GM19463 (cell line): Measurements from ENCODE around the gene HECW1.

ENCODE experiments used
- ATAC-seq: cut with Tn5 transposase; IDR thresholded peaks from one replicate; pipeline ENCODE4 v1.9.1; 2021; ENCODE audit warnings: mild to moderate bottlenecking, moderate library complexity; ENCODE audit not compliant: unreplicated experiment

Gene HECW1

DNA sequence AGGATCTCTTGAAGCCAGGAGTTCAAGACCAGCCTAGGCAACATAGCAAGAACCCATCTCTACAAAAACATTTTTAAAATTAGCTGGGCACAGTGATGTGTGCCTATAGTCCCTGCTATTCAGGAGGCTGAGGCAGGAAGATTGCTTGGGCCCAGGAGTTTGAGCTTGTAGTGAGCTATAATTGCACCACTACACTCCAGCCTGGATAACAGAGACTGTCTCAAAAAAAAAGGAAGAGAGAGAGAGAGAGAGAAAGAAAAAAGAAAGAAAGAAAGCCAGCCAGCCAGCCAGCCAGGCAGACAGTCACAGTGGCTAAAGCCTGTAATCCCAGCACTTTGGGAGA is 375.3 kb downstream of the HECW1 start:
- no peak for ATAC-seq

DNA sequence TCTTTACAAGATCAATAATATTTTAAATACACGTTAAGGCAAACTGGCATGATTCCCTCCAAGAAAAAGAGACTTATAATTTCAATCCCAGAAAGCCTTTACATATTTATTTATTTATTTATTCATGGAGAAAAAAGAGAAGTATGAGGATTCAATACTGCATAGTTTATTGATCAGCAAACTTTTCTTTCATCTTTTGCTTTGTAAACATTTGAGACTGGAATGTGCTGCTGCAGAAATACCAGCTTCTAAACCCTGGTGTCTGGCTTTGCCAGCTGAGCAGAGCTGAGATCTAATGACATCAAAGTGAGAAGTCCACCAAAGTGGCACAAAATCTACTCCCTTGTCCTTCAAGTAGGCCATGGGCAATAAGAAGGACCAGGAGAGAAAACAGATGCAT is 376.8 kb downstream of the HECW1 start:
- no peak for ATAC-seq

DNA sequence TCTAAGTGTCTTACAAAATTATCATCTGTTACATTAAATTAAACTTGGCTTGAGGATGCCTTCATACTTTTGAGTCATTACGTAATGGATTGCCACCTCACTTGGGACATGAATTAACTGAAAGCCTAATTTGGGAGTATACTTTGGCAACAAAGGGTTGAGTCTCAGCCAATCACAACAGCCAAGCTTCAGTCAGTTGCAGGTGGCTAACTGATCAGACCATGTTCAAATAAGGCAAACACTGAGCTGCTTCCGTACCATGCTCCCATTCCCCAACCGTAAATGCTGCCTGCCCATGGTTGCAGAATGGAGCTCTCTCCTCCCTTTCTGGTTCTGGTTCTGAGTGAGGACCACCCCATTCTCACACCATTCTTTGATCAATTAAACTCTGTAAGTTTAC is 377.6 kb downstream of the HECW1 start:
- no peak for ATAC-seq

DNA sequence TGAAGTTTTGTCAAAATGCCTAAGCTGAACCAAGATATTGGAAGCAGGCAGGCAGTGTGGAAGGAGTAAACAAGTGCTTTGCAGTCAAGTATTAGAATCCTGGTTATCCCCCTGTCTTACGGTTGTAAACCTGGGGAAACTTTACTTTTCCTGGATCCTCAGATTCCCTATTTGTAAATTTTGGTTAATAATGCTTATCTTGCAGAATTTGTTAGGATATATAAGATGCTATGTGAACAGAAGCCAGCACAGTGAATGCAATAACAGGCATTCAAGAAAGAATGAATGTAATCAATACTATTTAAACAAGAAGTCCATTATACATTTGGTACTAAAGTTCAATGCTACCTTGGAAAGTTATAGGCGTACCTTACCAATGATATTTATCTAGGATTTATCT is 378.7 kb downstream of the HECW1 start:
- ATAC-seq, result no peak

DNA sequence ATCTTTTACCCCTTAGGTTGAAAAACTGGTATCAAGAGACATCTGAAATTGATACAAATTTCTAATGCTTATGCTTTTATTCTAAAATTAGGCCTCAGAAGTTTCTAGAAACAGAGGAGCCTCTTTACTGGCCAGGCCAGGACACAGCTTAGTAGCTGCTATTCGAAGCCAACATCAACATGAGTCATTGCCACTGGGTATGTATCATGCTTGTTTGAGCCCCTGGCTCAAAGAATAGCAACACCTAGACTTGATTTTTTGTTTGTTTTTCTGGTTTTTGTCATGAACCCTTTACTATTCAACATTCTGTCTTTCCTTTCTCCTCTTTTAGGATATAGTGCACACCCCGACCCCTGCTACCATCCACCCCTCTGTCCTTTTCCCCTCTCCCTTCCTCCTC is 379.5 kb downstream of the HECW1 start:
- ATAC-seq, result no peak

DNA sequence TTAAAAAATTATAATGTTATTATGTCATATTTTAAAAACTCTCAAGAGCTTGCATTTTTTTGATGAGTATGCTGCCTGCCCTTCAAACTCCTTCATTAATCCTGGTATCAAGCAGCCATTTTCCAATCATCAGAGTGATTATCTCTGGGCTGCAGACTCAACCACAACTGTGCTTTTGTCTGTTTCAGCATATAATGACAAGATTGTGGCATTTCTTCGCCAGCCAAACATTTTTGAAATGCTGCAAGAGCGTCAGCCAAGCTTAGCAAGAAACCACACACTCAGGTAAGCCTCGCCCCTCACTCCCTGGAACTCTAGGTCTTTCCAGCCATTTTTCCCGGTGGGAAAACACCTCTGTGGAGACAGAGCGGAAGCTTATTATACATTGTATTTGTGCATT is 380.4 kb downstream of the HECW1 start:
- no peak for ATAC-seq

DNA sequence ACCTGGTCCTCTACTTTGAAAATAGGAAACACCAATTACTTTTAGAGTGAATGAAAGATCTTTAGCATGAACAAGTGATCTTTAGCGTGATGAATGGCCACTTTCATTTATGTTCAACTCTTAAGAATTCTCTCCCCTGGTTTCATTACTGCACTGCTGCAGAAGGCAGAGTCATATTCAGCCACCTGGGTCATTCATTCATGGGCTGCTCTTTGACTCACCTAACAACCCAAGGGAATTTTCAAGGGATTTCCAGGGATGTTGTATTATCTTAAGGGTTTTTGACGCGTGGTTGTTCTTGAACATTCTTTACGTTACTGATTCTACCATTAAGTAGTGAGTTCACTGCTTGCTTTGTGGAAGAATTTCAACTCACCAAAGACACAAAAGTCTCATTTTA is 383.1 kb downstream of the HECW1 start:
- peak; percentile 51 for ATAC-seq

DNA sequence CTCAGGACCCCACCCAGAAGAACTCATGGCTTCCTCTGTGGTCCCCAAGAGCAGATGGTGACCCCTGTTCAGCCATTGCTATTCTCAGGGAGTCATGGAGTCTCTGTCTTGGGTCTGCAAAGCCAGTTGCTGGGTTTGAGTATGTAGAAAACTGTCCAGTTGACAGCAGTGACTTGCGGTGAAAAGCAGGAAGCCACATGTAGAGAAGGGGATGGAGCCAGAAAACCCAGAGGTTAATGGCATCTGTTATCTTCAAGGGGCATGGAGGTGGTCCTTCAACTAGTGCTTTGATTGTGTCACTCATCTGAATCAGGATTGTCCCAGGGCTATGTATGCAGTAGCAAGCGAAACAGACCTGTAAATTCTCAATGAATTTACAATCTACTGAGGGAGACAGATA is 384.1 kb downstream of the HECW1 start:
- ATAC-seq, result no peak

DNA sequence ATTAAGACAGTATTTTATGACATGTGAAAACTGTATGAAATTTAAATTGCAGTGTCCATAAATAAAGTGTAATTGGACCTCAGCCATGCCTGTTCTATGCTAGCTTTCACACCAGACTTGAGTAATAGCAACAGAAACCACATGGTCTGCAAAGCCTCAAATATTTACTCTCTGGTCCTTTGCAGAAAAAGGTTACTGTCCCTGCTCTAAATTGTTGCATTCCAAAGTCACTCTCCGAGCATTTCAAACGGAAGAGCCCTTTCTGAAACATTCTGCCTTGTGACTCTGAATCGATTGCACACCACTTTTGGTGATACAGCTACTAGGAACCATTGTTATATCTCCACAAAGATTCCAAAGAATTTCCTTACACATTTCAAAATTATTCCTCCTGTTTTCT is 389.4 kb downstream of the HECW1 start:
- no peak for ATAC-seq

DNA sequence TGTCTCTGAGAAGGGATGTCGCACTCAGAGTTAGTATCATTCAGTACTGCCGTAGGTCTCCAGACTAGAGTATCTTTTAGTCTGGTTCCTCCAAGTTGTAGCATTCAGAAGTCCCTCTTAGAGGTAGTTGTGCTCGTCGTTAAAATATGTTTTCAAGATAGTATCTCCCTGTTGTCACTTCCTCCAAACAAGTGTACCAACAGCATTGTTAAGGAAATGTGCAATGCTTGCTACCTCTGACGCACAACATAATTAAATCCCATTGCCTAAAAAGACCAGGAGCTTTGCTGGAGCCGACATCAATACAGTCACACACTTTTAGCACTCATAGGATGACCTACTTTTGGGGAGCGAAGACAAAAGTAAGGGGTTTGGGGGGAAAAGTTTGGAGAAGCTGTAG is 390.5 kb downstream of the HECW1 start:
- no peak for ATAC-seq

DNA sequence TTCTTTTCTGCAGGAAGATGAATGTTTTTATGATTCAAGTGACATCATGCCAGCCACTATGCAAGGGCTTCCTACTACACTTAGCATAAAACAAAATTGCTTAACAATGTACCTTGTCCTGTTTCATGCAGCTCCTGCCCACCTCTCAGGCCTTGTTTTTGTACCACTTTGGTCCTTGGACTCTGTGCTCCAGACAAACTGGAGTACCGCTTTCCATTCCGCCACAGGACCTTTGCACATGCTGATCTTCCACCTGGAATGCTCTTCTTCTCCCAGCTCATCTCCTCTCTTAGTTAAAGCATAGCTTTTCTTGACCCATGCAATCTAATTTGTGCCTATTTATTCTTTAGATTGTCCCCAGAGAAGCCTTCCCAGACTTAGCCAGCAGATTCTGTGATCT is 393.0 kb downstream of the HECW1 start:
- no peak for ATAC-seq

DNA sequence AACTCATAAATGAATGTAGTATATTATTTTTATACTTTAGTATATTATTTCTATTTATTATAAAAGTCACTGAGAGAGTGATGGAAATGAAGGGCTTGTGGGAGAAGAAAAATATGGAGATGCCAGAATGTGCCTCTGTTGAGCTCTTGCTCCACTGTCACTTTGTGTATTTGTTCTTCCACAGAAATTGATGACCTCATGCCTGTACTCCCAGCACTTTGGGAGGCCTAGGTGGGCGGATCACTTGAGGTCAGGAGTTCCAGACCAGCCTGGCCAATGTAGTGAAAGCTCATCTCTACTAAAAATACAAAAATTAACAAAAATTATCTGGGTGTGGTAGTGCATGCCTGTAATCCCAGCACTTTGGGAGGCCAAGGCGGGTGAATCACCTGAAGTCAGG is 394.0 kb downstream of the HECW1 start:
- no peak for ATAC-seq

DNA sequence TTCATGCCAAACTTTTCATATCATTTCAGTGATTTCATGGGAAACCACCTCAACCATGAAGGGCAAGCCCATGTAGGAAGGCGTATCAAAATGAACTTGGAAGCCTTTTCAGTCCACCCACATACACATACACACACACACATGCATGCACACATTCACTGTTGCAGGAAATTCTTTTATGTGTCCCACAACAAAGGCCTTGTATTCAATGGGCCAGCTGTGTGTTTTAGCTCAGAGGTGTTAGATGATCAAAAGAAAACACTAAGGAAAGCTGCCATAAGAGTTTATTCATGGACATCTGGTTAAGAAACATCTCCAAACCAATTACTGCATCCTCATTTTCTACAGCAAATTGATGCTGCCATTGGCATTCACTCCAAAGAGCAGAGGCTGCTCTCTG is 396.0 kb downstream of the HECW1 start:
- ATAC-seq, result no peak

DNA sequence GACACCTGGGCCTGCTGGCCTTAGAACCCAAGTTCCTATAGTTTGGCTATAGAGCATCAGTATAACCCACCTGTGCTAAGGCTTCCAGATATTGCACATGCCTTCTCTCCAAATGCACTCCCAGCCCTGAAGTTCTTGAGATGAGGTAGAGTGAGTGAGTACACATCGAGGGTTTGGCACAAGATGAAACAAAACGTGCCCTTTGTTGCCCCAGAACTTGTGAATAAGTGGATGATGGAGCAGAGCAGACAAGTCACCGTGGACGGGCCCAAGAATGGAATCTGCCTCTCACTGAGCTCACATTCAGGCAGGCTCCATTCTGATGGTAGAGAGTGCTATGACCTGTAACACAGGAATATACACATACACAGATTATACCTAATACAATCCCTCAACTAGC is 397.5 kb downstream of the HECW1 start:
- no peak for ATAC-seq

DNA sequence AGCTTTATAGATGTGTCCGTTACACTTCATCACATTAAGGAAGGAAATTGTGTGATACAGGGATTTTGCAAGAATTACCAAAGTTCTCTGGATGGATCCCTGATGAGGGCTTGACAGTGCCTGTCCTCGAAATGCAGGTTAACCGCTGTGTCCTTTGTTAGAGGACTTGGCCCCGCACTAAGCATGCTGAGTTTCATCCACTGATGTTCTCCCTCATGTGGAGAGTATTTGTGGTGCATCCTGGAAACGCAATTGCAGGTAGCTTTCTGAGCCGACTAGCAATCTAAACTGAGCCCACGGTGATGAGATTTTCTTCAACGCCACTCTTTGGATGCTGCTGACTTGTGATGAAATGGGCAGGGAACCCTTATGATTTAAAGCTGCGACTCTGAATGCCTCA is 398.6 kb downstream of the HECW1 start:
- no peak for ATAC-seq

DNA sequence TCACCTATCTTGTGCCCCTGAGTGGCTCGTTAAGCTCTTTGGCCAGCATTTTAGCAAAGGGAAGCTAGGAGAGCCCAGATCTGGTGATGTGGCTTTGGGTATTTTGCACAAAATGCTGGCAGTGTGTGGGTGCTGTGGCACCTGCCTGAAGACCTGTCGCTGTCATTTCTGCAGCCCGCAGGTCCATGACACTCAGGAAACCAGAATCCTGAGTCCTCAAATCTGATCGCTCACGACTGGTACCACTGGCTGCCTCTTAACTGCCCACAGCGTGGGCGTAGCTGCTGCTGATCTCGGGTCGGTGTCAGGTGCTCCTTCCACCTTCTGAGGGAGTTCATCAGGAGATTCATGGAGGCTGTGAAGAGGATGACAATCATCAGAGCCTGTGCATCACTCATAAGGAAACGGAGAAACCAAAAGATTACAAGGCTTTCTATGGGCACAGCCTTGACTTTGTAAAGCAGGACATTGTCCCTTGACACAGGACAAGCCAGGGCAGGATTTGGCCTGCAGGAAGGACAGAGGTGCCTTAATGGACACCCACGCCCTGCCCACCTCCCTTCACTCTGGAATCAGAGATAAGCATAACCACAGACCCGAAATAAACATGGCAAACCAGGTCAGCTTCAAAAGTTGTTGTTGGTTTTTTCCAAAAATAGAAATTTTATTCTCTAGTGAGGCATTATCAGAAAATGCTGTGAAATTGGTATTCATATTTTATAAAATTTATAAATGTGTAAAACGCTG is 399.5 kb downstream of the HECW1 start:
- ATAC-seq, result no peak

DNA sequence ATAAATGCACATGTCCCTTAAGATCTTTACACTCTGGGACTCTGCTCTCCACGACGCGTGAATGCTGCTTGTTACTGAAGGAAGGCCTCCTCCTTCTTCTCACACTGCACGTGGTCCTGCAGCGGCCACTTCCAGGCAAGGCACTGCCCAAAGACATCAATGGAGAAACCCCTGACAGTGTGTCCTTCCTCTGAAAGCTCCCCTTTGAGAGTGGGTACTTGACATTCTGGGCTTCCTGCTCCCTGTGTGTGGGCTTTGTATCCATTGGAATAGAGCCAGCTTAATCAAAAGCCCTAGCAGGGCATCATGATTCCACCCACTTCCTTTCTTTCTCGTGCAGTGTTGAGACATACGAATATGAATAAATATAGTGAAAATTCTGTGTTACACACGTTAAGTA is 400.8 kb downstream of the HECW1 start:
- ATAC-seq, result no peak

DNA sequence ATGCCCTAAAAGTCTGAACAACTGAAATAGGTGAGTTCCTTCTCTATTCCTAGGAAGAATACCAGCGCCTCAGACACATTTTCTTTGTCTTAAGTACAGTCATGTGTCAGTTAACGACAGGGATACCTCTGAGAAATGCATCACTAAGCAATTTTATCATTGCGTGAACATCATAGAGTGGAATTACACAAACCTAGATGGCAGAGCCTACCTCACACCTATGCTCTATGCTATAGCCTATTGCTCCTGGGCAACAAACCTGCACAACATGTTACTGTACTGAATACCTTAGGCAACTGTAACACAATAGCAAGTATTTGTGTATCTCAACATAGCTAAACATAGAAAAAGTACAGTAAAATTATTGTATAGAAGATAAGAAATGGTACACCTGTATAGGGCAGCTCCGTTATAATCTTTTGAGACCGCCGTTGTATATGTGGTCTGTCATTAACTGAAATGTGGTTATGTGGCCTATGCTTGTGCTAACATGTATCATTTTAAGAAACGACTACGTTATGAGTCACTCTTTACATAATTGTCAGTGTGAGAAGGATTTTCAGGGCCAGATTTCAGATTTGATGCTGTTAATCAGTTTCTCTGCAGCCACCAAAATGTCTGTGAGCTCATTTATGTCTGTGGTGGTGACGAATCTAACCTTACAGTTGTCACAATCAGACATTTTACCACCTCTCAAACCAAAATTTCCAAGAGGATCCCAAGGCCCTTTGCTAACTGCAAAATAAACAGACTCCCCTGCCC is 404.3 kb downstream of the HECW1 start:
- ATAC-seq, result peak; percentile 83

DNA sequence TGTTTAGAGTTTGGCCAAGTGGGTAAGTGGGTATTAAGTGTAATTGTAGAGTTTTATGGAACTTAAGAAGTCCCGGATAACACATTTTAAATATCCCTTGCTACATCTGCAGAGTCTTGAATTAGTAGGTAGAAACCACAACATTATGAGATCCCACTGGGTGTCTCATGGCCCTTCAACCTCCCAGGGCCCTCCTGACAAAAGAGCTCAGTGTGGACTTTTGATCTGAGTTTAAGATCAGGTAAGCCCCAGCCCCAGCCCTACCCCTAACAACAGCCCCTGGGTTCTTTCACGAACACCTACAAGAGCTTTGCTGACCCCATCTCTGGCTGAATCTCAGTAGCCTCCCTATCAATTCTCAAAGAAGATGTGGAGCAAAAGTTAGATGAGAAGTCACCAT is 405.0 kb downstream of the HECW1 start:
- ATAC-seq, result no peak

DNA sequence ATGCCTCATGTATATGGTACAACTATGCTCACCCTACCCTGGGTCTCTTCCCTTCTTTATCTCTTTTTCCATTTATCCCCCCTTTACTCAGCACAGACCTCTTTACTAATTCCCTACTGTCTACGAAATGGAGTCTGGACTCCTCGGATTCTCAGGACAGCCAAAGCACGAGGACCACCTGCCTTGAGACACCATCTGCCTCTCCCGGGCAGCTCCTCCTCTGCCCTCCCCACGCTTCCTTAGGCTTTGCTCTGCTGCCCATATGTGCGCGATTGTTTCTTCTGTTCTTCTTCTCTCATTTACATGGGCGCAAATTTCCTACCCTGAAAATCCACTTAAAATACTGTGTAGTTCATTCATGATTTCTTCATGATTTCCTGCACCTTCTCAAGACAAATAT is 407.8 kb downstream of the HECW1 start:
- no peak for ATAC-seq

DNA sequence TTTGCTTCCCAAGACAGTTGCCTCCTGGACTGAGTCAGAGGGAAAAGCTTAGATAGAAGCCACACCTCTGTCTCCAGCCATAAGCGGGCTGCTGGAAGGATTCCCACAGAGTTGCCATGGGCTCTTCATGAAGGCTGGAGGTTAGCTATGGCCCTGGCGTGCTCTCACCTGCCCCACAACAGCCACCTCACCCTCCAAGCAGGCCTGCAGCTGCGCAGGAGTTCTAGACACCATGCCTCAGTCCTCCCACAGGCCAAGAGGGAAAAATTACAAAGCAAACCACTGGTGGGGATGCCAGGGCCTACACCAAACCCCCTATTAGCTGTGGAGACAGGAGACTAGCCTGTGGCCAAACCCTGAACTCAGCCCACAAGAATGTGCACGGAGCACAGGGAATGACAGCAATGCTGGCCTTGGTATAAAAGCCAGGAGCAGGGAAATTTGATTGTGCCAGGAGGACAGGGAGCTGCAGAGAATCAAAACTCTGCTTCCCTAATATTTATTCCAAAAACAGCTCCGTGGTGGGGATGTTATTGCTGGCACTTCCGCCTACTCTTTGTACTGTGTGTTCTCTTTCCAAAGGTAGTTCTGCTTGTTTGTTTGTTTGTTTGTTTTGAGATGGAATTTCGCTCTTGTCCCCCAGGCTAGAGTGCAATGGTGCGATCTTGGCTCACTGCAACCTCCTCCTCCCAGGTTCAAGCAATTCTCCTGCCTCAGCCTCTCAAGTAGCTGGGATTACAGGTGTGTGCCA is 410.1 kb downstream of the HECW1 start:
- no peak for ATAC-seq
